Eye (tissue), 1 donor: ENCODE data around the gene H6PD.

ENCODE experiments used
- DNase-seq: peaks from one replicate; pipeline ENCODE4 v3.0.0-alpha.2; 2015

Gene H6PD

DNA sequence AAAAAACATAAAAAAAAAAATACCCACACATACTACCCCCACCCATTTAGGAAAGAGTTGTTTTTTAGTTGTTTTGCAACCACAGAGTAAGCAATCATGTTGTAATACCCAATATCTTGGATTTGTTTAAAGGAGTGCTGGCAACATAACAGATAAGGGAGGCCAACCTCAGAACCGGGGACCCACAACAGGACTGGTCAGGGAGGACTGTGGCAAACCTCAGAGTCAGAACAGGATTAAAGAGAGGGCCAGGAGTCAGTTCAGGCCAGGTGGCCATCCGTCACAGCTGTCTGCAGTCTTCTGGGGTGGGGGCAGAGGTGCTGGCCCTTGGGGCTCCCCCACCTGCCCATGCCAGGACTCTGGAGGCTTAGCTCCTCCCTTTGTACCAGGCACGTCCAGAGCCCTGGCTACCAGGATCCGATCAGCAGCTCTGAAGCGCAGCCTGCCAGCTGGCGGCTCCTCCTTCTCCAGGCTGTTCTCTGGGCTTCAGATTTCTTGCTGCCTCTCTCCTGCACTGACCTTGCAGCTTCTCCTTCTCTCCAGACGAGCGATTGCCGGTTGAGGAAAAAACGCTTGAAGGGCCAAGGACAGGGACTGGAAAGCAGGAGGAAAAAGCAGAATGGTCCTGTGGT lies 7.9 kb downstream of the H6PD start:
- peak; percentile 13 for DNase-seq

GRCh38 chr1:9243066-9243739 lies 8.6 kb downstream of the H6PD start:
- no peak for DNase-seq

DNA sequence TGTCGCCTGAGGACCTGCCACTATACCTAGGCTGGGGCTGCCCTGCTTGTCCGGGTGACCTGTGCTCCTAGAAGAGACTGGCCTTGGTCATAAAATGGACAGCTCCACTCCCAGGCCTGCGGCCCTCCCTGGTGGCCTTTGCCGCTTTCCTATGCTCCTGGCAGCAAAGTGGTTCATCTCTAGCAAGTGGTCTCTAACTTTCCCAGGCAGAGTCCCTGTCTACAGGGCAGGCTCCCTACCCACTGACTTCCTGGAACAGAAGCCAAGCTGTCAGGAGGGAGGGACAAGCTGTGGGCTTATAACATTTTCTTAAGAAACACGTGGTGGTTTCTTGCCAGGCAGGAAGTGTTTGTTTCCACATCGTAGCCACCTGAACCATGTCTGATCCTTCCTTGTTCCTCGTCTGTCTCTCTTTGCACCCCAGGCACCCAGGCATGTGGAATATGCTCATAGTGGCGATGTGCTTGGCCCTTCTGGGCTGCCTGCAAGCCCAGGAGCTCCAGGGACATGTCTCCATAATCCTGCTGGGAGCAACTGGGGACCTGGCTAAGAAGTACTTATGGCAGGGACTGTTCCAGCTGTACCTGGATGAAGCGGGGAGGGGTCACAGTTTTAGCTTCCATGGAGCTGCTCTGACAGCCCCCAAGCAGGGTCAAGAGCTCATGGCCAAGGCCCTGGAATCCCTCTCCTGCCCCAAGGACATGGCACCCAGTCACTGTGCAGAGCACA lies 10.1 kb downstream of the H6PD start:
- no peak for DNase-seq

DNA sequence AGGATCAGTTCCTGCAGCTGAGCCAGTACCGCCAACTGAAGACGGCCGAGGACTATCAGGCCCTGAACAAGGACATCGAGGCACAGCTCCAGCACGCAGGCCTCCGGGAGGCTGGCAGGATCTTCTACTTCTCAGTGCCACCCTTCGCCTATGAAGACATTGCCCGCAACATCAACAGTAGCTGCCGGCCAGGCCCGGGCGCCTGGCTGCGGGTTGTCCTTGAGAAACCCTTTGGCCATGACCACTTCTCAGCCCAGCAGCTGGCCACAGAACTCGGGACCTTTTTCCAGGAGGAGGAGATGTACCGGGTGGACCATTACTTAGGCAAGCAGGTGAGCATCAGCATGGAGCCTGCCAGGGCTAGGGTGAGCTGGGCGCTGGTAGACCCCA lies 10.7 kb downstream of the H6PD start:
- no peak for DNase-seq

DNA sequence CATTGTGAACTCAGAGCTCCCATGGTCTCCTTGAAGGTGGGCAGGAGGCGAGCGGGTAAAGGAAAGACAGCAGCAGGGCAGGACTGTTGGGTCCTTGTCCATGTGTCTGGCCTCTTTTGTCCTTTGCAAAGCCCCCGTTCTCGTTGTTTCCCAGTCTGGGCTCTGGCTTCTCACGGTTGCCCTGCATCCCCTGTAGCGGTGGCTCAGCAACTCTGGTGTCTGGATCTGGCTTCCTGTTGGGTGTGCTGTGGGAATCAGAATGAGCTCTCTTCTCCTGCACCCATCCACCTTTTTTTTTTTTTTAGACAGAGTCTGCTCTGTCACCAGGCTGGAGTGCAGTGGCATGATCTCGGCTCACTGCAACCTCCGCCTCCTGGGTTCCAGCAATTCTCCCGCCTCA lies 11.1 kb downstream of the H6PD start:
- DNase-seq = no peak

DNA sequence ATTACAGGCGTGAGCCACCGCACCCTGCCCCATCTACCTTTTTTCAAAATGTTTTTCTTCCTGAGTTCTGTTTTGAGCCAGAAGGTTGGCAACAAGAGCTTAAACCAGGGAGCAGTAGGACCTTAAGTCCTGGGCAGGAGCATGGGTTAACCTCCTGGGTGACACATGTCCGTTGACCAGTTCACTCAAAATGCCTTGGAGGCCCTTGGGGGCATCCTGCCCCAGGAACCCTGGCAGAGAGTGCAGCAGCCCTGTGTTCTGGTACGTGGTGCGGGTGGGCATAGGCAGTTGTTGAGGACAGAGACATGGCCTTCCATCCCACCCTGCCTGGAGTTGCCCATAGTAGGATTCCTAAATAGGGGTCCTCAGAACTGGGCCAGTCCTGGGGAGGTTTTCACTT lies 11.6 kb downstream of the H6PD start:
- no peak for DNase-seq

GRCh38 chr1:9246841-9247785 lies 12.5 kb downstream of the H6PD start:
- no peak for DNase-seq

- DNase-seq = no peak
Observed at GRCh38 chr1:9247894-9248293, 13.3 kb downstream of the H6PD start.

DNA sequence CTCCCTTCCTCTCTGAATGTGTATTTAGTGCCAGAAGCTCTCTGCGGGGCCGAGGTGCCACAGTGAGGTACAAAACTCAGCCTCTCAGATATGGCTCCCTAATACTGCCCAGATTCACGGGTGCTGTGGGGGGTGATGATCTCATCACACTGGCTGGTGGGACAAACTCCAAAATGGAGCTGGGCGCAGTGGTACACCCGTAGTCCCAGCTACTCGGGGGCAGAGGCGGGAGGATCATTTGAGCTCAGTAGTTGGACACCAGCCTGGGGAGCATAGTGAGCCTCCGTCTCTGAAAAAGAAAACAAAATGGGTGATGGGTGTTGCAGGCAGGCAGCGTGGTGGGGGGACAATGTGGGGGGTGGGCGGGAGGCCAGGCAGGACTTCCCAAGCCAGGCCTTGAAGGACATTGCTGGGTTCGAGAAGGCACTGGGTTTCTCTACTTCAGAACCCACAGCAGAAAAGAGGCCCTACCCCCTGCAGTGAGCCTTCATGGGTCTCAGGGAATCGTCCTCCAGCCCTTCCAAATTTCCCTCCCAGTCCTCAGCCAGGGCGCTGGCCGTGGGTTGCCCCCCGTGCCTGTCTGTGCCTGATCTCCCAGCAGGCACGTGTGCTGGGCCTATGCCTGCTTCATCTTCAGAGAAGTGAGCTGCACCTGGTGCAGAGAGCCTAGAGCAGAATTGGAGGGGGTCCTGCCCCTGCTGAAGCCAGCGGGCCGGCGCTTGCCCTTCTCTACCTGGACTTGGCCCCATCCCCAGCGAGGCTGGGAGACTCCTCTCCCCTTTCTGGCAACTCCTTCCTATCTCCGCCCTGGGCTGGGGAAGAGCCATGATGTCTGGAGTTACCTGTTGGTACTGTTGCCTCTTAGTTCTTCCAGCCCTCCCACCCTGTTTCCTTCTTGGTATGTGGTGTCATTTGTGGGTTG lies 14.0 kb downstream of the H6PD start:
- no peak for DNase-seq

DNA sequence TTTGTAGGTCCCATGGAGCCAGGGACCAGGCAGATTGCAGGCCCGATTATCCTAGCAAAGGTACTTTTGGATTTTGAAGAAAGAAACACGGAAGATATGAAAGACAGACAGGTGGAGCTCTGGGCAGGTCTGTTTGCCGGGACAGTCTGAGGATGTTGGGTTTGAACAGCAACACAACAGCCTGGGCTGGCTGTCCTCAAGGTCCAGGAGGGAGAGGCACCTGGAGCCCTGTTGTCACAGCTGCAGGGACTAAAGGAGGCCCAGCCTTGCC lies 14.6 kb downstream of the H6PD start:
- no peak for DNase-seq

GRCh38 chr1:9249534-9250410 lies 15.2 kb downstream of the H6PD start:
- peak; percentile 61 for DNase-seq

GRCh38 chr1:9250411-9251381 lies 16.1 kb downstream of the H6PD start:
- peak; percentile 27 for DNase-seq

GRCh38 chr1:9251501-9251900 lies 16.9 kb downstream of the H6PD start:
- peak; percentile 22 for DNase-seq

DNA sequence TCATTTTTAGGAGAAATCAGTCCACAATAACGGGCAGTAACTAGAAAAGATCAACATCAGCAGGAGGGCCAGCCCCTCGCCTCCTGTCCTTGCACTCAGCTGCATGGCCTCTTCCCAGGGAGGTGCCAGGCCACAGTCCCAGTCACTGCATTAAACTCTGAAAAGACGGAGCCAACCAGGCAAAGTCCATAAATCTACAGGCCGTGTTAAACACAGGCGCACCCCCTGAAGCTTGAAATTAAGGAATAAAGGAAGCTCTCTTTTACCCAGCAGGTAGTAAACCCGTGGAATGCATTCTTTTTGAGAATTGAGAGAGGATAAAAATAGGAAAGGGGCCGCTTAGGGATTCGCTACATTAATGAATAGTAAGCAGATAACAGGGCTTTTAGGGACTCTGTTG lies 18.4 kb downstream of the H6PD start:
- DNase-seq = peak; percentile 59

GRCh38 chr1:9253453-9254105 lies 19.0 kb downstream of the H6PD start:
- DNase-seq = peak; percentile 51

- no peak for DNase-seq
Observed at GRCh38 chr1:9256332-9256731, 21.8 kb downstream of the H6PD start.

DNA sequence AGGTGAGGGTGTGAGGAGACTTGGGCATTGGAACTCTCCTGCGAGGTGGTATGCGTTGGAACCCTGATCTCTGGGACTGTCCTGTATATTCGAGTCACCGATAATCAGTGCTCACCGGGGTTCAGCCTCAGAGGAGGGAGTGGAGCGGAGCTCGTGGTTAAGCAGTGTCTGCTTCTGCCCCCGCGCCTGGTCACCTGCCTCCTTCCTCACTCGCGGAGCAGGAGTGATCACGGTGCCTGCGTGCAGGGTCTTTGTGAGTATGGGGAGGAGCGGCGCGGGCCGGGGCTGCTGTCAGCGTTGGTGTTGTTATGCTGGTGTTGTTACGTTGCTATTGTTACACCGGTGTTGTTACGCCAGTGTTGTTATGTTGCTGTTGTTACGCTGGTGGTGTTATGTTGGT lies 23.3 kb downstream of the H6PD start:
- no peak for DNase-seq

- no peak for DNase-seq
Observed at GRCh38 chr1:9258629-9259028, 24.1 kb downstream of the H6PD start.

DNA sequence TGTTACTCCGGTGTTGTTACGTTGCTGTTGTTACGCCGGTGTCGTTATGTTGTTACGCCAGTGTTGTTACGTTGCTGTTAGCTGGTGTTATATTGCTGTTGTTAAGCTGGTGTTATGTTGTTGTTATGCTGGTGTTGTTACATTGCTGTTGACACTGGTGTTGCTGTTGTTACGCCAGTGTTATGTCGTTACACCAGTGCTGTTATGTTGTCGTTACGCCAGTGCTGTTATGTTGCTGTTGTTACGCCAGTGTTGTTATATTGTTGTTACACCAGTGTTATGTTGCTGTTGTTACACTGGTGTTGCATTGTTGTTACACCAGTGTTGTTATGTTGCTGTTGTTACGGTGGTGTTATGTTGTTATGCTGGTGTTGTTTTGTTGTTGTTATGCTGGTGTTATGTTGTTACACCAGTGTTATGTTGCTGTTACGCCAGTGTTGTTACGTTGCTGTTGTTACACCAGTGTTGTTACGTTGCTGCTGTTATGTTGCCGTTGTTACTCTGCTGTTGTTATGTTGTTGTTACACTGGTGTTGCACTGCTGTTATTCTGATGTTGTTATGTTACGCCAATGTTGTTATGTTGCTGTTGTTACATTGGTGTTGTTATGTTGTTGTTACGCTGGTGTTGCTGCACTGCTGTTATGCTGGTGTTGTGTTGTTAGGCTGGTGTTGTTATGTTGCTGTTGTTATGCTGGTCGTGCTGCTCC lies 25.6 kb downstream of the H6PD start:
- DNase-seq = no peak
